ENCODE measurements around the gene ST6GALNAC2. TPM values are rescaled to one million over a fixed set of nuclear protein-coding genes. Genes with fewer than 3 reads are reported as not detected.
"Not testable (repeated sequence)": the region's sequence is repeated elsewhere in the genome, so short reads cannot be mapped to it uniquely, and the experiment has no call there.

ST6GALNAC2 gene
- polyA plus RNA-seq, 1 donor (not counting 4 experiments of a cell fraction or from before 2014, with no cell fraction given): 45.8 TPM

DNA sequence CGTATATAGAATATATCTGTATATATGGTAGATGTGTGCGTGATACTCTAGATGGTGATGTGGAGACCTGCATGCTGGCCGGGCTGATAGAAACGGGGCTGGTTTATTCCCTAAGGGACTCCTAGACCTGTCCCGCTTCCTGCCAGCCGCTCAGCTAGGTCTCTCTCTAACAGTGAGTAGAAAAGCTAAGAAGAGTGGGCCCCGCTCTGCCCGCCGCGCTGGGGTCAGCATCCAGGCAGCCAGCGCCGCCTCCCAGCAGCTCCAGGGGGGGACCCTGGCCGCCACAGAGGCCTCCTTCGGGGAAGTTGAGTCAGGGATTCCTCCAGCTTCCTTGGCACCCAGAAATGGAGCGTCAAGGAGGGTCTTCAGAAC, 57.5 kb downstream of the ST6GALNAC2 start:
- Histone ChIP-seq H3K4me3 (ENCODE audit: control insufficient read depth in 2 of 3, extremely low read depth in 1 of 3, insufficient read depth in 2 of 3, low read depth in 1 of 3, low read length in 3 of 3) (no peak overlapping the region), H3K9me3 (ENCODE audit: control insufficient read depth, low read depth, low read length) (no peaks in the 10 kb centered on the region), H3K4me2 (ENCODE audit: control insufficient read depth, extremely low read depth, insufficient read depth, low read depth, low read length) (no peak overlapping the region), H4K20me1 (ENCODE audit: control insufficient read depth, extremely low read depth, insufficient read depth, low read length) (no peaks in the 10 kb centered on the region), H3K4me1 (ENCODE audit: control insufficient read depth, extremely low read depth, insufficient read depth, low read length) (peaks cover 50% of the 10 kb centered on the region), H2AFZ (ENCODE audit: control insufficient read depth, low read length) (no peak overlapping the region), H3K9me1 (ENCODE audit: control insufficient read depth, extremely low read depth, insufficient read depth, low read length) (no peaks in the 10 kb centered on the region), H3K9ac (ENCODE audit: control insufficient read depth, extremely low read depth, insufficient read depth, low read length) (no peak overlapping the region), H3K27ac (ENCODE audit: control insufficient read depth, insufficient read depth, low read length) (no peak overlapping the region), H3K79me2 (ENCODE audit: control insufficient read depth, insufficient read depth, low read length) (no peaks in the 10 kb centered on the region), H3K36me3 (ENCODE audit: control insufficient read depth in 2 of 2, extremely low read depth in 1 of 2, insufficient read depth in 2 of 2, low read length in 2 of 2) (no peaks in the 10 kb centered on the region), H3K27me3 (ENCODE audit: control insufficient read depth, extremely low read depth, insufficient read depth, low read length) (no peaks in the 10 kb centered on the region)
- TF ChIP-seq, protein P1, sequence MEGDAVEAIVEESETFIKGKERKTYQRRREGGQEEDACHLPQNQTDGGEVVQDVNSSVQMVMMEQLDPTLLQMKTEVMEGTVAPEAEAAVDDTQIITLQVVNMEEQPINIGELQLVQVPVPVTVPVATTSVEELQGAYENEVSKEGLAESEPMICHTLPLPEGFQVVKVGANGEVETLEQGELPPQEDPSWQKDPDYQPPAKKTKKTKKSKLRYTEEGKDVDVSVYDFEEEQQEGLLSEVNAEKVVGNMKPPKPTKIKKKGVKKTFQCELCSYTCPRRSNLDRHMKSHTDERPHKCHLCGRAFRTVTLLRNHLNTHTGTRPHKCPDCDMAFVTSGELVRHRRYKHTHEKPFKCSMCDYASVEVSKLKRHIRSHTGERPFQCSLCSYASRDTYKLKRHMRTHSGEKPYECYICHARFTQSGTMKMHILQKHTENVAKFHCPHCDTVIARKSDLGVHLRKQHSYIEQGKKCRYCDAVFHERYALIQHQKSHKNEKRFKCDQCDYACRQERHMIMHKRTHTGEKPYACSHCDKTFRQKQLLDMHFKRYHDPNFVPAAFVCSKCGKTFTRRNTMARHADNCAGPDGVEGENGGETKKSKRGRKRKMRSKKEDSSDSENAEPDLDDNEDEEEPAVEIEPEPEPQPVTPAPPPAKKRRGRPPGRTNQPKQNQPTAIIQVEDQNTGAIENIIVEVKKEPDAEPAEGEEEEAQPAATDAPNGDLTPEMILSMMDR (optimal IDR thresholded peaks at IDR 0.05 in 1 of 3, IDR thresholded peaks at IDR 0.05 in 1 of 3, conservative IDR thresholded peaks at IDR 0.05 in 1 of 3; ENCODE audit: extremely low read depth in 1 of 3, insufficient read depth in 2 of 3, low read length in 3 of 3): no peak
- TF ChIP-seq EZH2 (IDR thresholded peaks at IDR 0.05; ENCODE audit: low read length): no peak
- no peak for DNase-seq (ENCODE audit: low read depth, low spot score)
- dilution Hi-C loops (cut with MboI; ENCODE audit: extremely low pct_ligation_motif_present, low sequenced_read_pairs): no loop called here
- FAIRE-seq: no peak

DNA sequence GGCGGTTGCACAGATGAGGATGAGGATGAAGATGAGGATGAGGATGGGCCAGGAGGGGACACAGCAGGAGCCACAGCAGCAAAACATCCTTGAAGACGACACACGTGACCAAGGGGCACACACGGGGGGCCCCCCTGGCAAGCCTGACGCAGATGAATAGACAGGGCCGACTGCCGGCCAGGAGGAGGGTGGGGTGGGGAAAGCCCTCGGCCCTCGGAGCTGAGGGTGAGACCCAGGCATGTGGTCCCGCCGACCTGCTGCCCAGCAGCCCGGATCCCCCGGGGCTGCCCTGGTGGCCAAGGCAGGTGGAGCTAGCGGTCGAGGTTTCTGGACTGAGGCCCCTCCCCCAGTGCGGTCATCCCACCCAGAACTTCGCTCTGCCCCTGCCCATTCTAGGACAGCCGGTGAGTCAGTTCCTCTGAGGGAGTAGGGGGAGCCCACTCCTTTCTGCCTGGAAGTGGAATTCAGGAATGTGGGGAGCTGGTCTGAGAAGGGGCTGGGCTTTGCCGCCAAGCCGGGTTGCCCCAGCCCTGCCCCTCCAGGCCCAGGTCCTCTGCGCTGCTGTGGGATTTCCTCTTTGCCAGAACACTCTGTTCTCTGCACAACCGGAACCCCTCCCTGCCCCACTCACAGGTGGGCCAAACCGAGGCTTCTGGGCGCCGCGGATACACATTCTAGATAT, 58.1 kb downstream of the ST6GALNAC2 start:
- H2AFZ ChIP-seq (ENCODE audit: control insufficient read depth, low read length): no peak overlapping the region
- no peak overlapping the region for H3K9ac ChIP-seq (ENCODE audit: control insufficient read depth, extremely low read depth, insufficient read depth, low read length)
- H3K4me1 ChIP-seq (ENCODE audit: control insufficient read depth, extremely low read depth, insufficient read depth, low read length): peaks cover 48% of the 10 kb centered on the region
- no peak overlapping the region for H3K27ac ChIP-seq (ENCODE audit: control insufficient read depth, insufficient read depth, low read length)
- no peaks in the 10 kb centered on the region for H4K20me1 ChIP-seq (ENCODE audit: control insufficient read depth, extremely low read depth, insufficient read depth, low read length)
- H3K27me3 ChIP-seq (ENCODE audit: control insufficient read depth, extremely low read depth, insufficient read depth, low read length): no peaks in the 10 kb centered on the region
- no peaks in the 10 kb centered on the region for H3K9me3 ChIP-seq (ENCODE audit: control insufficient read depth, low read depth, low read length)
- H3K79me2 ChIP-seq (ENCODE audit: control insufficient read depth, insufficient read depth, low read length): no peaks in the 10 kb centered on the region
- TF ChIP-seq, protein P1 (optimal IDR thresholded peaks at IDR 0.05 in 1 of 3, IDR thresholded peaks at IDR 0.05 in 1 of 3, conservative IDR thresholded peaks at IDR 0.05 in 1 of 3; ENCODE audit: extremely low read depth in 1 of 3, insufficient read depth in 2 of 3, low read length in 3 of 3): no peak
- no peak for TF ChIP-seq EZH2 (IDR thresholded peaks at IDR 0.05; ENCODE audit: low read length)
- dilution Hi-C loops (cut with MboI; ENCODE audit: extremely low pct_ligation_motif_present, low sequenced_read_pairs): no loop called here
- DNase-seq (ENCODE audit: low read depth, low spot score): no peak
- no peak for FAIRE-seq
- no peak overlapping the region for H3K4me3 ChIP-seq (ENCODE audit: control insufficient read depth in 2 of 3, extremely low read depth in 1 of 3, insufficient read depth in 2 of 3, low read depth in 1 of 3, low read length in 3 of 3)
- no peaks in the 10 kb centered on the region for H3K36me3 ChIP-seq (ENCODE audit: control insufficient read depth in 2 of 2, extremely low read depth in 1 of 2, insufficient read depth in 2 of 2, low read length in 2 of 2)
- H3K9me1 ChIP-seq (ENCODE audit: control insufficient read depth, extremely low read depth, insufficient read depth, low read length): no peaks in the 10 kb centered on the region
- H3K4me2 ChIP-seq (ENCODE audit: control insufficient read depth, extremely low read depth, insufficient read depth, low read depth, low read length): no peak overlapping the region

- H3K79me2 ChIP-seq (ENCODE audit: control insufficient read depth, insufficient read depth, low read length); H3K9me1 ChIP-seq (ENCODE audit: control insufficient read depth, extremely low read depth, insufficient read depth, low read length); DNase-seq (ENCODE audit: low read depth, low spot score); H3K27me3 ChIP-seq (ENCODE audit: control insufficient read depth, extremely low read depth, insufficient read depth, low read length); H3K27ac ChIP-seq (ENCODE audit: control insufficient read depth, insufficient read depth, low read length); dilution Hi-C loops (cut with MboI; ENCODE audit: extremely low pct_ligation_motif_present, low sequenced_read_pairs); H3K4me3 ChIP-seq (ENCODE audit: control insufficient read depth in 2 of 3, extremely low read depth in 1 of 3, insufficient read depth in 2 of 3, low read depth in 1 of 3, low read length in 3 of 3); H3K9me3 ChIP-seq (ENCODE audit: control insufficient read depth, low read depth, low read length); H3K4me2 ChIP-seq (ENCODE audit: control insufficient read depth, extremely low read depth, insufficient read depth, low read depth, low read length); H2AFZ ChIP-seq (ENCODE audit: control insufficient read depth, low read length); FAIRE-seq; H3K36me3 ChIP-seq (ENCODE audit: control insufficient read depth in 2 of 2, extremely low read depth in 1 of 2, insufficient read depth in 2 of 2, low read length in 2 of 2); H3K9ac ChIP-seq (ENCODE audit: control insufficient read depth, extremely low read depth, insufficient read depth, low read length); H4K20me1 ChIP-seq (ENCODE audit: control insufficient read depth, extremely low read depth, insufficient read depth, low read length): not testable (repeated sequence)
- H3K4me1 ChIP-seq (ENCODE audit: control insufficient read depth, extremely low read depth, insufficient read depth, low read length): peaks cover 44% of the 10 kb centered on the region
These were observed 58.6 kb downstream of the ST6GALNAC2 start for GRCh38 chr17:76527016-76527415.

GRCh38 chr17:76525513-76525833, 60.2 kb downstream of the ST6GALNAC2 start:
- H3K9me3 ChIP-seq (ENCODE audit: control insufficient read depth, low read depth, low read length); H3K79me2 ChIP-seq (ENCODE audit: control insufficient read depth, insufficient read depth, low read length); dilution Hi-C loops (cut with MboI; ENCODE audit: extremely low pct_ligation_motif_present, low sequenced_read_pairs); H3K9me1 ChIP-seq (ENCODE audit: control insufficient read depth, extremely low read depth, insufficient read depth, low read length); H3K4me3 ChIP-seq (ENCODE audit: control insufficient read depth in 2 of 3, extremely low read depth in 1 of 3, insufficient read depth in 2 of 3, low read depth in 1 of 3, low read length in 3 of 3); H3K27me3 ChIP-seq (ENCODE audit: control insufficient read depth, extremely low read depth, insufficient read depth, low read length); H3K36me3 ChIP-seq (ENCODE audit: control insufficient read depth in 2 of 2, extremely low read depth in 1 of 2, insufficient read depth in 2 of 2, low read length in 2 of 2); H2AFZ ChIP-seq (ENCODE audit: control insufficient read depth, low read length); H4K20me1 ChIP-seq (ENCODE audit: control insufficient read depth, extremely low read depth, insufficient read depth, low read length); FAIRE-seq; H3K27ac ChIP-seq (ENCODE audit: control insufficient read depth, insufficient read depth, low read length); DNase-seq (ENCODE audit: low read depth, low spot score); H3K4me2 ChIP-seq (ENCODE audit: control insufficient read depth, extremely low read depth, insufficient read depth, low read depth, low read length); H3K9ac ChIP-seq (ENCODE audit: control insufficient read depth, extremely low read depth, insufficient read depth, low read length): not testable (repeated sequence)
- peaks cover 28% of the 10 kb centered on the region for H3K4me1 ChIP-seq (ENCODE audit: control insufficient read depth, extremely low read depth, insufficient read depth, low read length)
